ENCODE results near the gene MELK.

GRCh38 chr9:36550135-36550534 lies 22.6 kb upstream of the MELK start:
- no peak for TF ChIP-seq POLR2AphosphoS5 (IDR thresholded peaks at IDR 0.05)
- TF ChIP-seq CTCF (IDR thresholded peaks at IDR 0.05 in 8 of 11, conservative IDR thresholded peaks at IDR 0.05 in 3 of 11): no peak
